H1 (cell line): Measurements from ENCODE around the gene SMIM38. TPM values are rescaled to one million over a fixed set of nuclear protein-coding genes. Genes with fewer than 3 reads are reported as not detected.

Experiments
- polyA plus RNA-seq, 7 experiments: library from polyadenylated mRNA; depleted of rRNA in 3 of 7; stranded (reverse) in 5 of 7; unstranded in 2 of 7; fragments of >200 nt in 5 of 7; fragments of 200-250 nt in 2 of 7; gene quantifications; 1 replicate in 5 of 7; 2 replicates in 1 of 7; 4 replicates in 1 of 7; pipeline versions ENCODE4 v1.2.1 to v1.2.3, GENCODE V29; 2011 to 2013; ENCODE audit warnings: missing spikeins in 2 of 7, mixed read lengths in 2 of 7
- total RNA-seq: library from RNA; stranded (reverse); fragmentation: NEBNext Ultra II Directional; extraction: Animal tissue kit (Norgen Biotek cat#: 25700); gene quantifications from 2 replicates; pipeline ENCODE4 v1.2.1, GENCODE V29; 2021
- TF ChIP-seq, protein P1 (sequence below): fragments of 300-600 bp; sonication (generic); IDR thresholded peaks from 2 replicates; pipeline ENCODE4 v1.7.1; 2012; ENCODE audit warnings: low read length, moderate library complexity, mild to moderate bottlenecking, inconsistent platforms; ENCODE audit not compliant: insufficient replicate concordance

The SMIM38 gene
- total and polyA plus RNA-seq, 2 of the 8 experiments (the other 6 are each of a cell fraction or from before 2014, with no cell fraction given) = 0.17 to 0.20 TPM

DNA sequence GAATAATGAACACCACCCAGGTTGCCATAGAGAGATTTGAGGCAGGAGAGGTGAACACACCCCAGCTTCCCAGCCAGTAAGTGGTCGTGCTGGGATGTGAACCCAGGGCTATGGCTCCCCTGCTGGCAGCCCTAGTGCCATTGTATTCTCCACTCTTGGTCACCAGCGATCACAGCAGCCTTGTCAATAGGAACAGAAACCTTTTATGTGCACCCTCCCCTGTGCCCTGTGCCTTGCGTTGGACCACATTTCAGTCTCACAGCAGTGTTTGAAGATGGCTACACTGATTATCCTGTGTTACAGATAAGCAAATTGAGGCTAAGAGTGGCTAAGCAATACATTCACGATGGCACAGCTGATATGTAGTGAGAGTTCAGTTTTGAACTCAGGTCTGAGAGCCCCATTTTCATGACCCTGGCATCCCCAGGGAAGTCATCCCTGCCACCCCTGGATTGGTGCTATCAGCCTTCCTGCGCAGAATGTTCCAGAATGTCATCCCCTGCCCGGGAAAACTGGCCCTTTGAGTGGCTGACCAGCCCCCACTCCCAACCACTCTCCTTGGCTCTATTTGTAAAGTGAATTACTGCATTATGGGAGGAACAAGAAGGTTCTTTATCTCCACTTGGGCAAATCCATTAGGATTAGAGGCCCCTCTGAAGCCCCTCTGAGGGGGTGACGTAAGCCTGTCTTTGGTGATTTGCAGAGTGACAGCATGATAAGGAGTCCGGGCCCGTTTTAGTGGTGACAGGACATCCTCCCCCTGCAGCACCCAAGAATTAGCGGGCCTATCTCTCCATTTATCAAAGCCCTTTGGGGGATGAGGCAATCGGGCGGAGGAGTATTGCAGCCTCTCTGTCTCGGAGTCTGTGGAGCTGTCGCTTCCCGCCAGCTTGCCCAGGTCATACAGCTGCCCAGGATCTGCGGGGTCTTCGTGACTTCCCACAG is 30.9 kb downstream of the SMIM38 start (continued):
- TF ChIP-seq, protein P1, sequence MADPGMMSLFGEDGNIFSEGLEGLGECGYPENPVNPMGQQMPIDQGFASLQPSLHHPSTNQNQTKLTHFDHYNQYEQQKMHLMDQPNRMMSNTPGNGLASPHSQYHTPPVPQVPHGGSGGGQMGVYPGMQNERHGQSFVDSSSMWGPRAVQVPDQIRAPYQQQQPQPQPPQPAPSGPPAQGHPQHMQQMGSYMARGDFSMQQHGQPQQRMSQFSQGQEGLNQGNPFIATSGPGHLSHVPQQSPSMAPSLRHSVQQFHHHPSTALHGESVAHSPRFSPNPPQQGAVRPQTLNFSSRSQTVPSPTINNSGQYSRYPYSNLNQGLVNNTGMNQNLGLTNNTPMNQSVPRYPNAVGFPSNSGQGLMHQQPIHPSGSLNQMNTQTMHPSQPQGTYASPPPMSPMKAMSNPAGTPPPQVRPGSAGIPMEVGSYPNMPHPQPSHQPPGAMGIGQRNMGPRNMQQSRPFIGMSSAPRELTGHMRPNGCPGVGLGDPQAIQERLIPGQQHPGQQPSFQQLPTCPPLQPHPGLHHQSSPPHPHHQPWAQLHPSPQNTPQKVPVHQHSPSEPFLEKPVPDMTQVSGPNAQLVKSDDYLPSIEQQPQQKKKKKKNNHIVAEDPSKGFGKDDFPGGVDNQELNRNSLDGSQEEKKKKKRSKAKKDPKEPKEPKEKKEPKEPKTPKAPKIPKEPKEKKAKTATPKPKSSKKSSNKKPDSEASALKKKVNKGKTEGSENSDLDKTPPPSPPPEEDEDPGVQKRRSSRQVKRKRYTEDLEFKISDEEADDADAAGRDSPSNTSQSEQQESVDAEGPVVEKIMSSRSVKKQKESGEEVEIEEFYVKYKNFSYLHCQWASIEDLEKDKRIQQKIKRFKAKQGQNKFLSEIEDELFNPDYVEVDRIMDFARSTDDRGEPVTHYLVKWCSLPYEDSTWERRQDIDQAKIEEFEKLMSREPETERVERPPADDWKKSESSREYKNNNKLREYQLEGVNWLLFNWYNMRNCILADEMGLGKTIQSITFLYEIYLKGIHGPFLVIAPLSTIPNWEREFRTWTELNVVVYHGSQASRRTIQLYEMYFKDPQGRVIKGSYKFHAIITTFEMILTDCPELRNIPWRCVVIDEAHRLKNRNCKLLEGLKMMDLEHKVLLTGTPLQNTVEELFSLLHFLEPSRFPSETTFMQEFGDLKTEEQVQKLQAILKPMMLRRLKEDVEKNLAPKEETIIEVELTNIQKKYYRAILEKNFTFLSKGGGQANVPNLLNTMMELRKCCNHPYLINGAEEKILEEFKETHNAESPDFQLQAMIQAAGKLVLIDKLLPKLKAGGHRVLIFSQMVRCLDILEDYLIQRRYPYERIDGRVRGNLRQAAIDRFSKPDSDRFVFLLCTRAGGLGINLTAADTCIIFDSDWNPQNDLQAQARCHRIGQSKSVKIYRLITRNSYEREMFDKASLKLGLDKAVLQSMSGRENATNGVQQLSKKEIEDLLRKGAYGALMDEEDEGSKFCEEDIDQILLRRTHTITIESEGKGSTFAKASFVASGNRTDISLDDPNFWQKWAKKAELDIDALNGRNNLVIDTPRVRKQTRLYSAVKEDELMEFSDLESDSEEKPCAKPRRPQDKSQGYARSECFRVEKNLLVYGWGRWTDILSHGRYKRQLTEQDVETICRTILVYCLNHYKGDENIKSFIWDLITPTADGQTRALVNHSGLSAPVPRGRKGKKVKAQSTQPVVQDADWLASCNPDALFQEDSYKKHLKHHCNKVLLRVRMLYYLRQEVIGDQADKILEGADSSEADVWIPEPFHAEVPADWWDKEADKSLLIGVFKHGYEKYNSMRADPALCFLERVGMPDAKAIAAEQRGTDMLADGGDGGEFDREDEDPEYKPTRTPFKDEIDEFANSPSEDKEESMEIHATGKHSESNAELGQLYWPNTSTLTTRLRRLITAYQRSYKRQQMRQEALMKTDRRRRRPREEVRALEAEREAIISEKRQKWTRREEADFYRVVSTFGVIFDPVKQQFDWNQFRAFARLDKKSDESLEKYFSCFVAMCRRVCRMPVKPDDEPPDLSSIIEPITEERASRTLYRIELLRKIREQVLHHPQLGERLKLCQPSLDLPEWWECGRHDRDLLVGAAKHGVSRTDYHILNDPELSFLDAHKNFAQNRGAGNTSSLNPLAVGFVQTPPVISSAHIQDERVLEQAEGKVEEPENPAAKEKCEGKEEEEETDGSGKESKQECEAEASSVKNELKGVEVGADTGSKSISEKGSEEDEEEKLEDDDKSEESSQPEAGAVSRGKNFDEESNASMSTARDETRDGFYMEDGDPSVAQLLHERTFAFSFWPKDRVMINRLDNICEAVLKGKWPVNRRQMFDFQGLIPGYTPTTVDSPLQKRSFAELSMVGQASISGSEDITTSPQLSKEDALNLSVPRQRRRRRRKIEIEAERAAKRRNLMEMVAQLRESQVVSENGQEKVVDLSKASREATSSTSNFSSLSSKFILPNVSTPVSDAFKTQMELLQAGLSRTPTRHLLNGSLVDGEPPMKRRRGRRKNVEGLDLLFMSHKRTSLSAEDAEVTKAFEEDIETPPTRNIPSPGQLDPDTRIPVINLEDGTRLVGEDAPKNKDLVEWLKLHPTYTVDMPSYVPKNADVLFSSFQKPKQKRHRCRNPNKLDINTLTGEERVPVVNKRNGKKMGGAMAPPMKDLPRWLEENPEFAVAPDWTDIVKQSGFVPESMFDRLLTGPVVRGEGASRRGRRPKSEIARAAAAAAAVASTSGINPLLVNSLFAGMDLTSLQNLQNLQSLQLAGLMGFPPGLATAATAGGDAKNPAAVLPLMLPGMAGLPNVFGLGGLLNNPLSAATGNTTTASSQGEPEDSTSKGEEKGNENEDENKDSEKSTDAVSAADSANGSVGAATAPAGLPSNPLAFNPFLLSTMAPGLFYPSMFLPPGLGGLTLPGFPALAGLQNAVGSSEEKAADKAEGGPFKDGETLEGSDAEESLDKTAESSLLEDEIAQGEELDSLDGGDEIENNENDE = no peak
